Stimulated activated CD4-positive, alpha-beta T cell treated with anti-CD3 and anti-CD28 coated beads, Interleukin-15, amount 100 ng/mL, for 1 hour (primary cell): ENCODE measurements around the gene CROCC2.
A peak's percentile ranks its signal among the peaks of the same experiment; 100 is the strongest.

Experiments
- DNase-seq, 2 donors: peaks; one replicate each; pipeline ENCODE4 v3.0.0-alpha.2; 2020; ENCODE audit warnings: low read depth in 1 of 2, low spot score in 1 of 2

Gene CROCC2

DNA sequence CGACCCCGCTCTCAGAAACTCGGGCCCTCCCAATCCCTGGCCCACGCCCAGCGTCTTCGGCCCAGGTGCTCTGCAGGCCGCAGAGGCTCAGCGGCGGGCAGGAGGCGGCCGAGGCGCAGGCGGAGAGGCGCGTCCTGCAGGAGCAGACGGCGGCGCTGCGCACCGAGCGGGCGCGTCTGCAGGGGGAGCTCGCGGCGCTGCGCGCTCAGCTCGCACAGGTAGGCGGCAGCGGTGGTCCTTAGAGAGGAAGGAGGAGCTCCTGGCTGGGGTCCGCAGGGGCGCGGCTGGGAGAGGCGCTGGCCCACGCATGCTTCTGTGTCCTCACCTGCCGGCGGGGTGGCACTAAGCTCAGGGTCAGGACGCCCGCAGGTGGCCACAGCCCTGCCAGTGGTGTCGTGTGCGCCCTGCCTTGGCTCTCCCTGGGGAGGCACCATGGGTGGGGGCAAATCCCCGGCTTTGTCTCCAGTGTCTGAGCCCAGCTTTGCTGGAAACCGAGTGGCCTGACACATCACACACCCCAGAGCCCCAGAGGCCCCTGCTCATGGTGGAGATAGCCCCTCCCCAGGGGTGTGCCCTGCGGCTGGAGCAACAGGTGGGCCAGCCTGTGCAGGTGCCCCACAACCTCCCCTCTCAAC lies 77.3 kb downstream of the CROCC2 start:
- peak in 1 of 2 donors; percentile 16 for DNase-seq

DNA sequence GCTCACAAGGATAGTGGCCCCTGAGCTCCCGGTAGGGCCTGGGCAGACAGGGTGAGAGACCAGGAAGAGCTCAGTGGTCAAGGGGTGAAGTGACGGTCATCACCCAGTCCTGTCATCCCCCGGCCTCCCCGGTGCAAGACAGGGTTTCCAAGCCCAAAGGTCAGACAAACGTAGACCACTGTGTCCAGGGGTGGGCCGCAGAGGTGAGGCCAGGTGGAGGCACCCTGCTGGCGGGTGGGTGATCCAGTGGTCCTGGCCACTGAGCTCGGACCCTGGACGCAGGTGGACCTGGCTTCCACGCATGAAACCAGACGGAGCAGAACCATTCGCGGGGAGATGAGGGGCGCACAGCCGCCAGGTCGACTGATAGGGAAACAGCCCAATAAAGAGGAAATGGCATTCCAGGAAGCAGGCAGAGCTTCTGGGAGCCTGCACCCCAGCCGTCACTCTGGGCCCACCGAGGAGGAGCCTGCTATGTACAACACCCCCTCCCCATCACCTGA lies 77.9 kb downstream of the CROCC2 start:
- DNase-seq: no peak

GRCh38 chr2:240985881-240986786 lies 80.0 kb downstream of the CROCC2 start:
- DNase-seq: no peak

- no peak for DNase-seq
Measured at GRCh38 chr2:240986787-240987411, 80.8 kb downstream of the CROCC2 start.

DNA sequence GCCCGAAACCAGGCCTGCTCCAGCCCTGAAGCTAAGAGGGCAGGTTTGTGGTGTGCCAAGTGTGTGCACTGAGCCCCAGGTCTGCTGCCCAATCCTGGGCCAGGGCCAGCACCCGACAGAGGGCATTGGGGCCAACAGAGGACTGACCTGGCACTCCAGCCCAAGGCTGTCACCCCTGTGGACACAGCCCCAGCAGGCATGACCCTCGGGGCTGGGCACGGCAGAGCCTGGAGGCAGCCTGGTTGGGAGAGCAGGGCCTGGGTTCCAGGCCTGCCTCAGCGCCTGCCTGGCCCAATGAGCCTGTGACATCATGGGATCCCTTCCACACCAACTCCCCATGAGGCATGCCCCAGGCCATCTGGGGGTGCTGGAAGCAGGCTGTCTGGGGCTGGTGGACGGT lies 81.5 kb downstream of the CROCC2 start:
- DNase-seq: no peak

- no peak for DNase-seq
Measured at GRCh38 chr2:240988146-240988545, 82.0 kb downstream of the CROCC2 start.

GRCh38 chr2:240988571-240989271 lies 82.6 kb downstream of the CROCC2 start:
- no peak for DNase-seq

DNA sequence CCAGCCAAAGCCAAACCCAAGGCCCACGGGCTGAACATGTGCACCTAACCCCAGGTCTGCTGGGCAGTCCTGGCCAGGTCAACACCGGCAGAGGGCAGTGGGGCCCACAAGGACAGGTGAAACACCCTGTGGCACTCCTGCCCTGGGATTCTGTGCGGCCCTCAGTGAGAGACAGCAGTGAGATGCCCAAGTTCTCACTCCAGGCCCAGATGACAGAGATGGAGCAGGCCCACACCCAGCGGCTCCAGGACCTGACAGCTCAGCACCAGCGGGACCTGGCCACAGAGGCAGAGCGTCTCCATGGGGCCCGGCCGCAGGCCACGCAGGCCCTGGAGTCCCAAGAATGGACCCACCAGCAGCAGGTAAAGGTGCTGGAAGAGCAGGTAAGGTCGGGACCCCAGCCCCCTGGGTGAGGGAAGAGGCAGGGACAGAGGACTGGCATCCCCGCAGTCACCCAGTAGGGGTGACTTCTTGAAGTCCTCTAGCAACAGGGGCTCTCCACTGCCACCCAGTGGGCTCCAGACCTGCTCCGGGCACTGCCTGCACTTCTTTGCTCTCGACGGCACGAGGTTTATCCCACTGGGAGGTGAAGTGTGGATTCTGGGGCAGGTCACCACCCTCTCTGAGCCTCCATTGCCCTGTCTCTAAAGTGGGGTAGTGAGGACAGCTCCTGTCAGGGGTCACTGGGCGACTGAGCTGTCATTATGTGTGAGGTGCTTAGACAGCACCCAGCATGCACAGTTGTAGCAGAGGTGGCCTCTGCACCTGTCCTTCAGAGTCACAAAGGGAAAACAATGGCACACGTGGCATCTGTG lies 83.5 kb downstream of the CROCC2 start:
- no peak for DNase-seq

GRCh38 chr2:240990266-240990529 lies 84.1 kb downstream of the CROCC2 start:
- no peak for DNase-seq

DNA sequence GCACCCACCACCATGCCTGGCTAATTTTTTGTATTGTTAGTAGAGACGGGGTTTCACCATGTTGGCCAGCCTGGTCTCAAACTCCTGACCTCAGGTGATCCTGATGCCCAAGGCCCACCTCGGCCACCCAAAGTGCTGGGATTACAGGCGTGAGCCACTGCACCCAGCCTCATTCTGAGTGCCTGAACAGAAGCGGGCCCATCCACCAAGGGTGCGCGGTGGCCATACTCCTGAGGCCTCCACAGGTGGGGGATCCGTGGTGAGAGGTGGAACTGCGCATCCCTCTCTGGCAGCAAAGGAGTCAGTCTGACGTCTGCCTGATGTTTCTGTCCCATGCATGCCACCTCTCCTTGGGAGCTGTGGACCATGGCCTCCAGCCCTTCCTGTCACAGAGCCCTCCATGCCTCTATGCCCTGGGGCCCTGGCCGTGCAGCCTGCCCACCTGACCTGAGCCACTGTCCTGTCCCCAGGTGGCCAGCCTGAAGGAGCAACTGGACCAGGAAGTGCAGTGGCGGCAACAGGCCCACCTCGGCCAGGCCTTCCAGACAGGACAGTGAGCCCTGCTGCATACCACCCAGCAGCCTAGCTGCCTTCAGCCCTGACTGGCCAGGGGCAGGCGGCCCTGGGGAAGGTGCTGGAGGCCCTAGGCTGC lies 84.7 kb downstream of the CROCC2 start:
- DNase-seq: no peak

GRCh38 chr2:240991378-240992263 lies 85.5 kb downstream of the CROCC2 start:
- no peak for DNase-seq

DNA sequence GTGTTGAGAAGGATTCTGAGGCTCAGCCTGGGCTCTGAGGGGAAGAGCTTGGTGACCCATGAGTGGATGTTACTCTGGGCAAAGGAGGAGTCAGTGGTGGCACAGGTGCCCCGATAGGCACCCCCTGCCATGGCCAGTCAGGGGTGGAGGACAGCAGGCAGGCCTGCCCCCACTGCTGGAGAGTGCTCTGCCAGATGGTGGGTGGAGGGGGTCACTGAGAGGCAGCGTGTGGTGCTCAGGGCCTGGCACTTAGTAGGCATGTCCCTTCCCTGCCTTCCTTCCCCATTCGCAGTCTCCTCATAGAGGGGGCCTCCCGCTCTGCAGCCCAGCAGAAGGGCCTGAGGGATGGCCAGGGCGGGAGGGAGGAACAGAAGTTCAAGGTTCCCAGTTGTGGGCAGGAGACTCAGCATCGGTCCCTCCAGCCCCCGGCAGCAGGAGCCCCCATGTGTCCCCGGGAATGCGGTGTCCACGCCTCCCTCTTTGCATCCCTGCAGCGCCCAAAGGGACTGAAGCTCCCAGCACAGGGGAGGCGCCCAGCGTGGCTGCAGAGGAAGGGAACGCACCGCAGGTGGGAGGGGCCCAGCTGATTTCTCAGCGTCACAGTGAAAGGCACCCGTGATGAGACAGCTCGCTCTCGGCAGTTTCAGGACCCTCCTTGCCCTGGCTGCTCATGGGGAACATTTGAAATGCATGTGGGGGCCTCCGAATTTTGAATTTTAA lies 86.6 kb downstream of the CROCC2 start:
- no peak for DNase-seq

DNA sequence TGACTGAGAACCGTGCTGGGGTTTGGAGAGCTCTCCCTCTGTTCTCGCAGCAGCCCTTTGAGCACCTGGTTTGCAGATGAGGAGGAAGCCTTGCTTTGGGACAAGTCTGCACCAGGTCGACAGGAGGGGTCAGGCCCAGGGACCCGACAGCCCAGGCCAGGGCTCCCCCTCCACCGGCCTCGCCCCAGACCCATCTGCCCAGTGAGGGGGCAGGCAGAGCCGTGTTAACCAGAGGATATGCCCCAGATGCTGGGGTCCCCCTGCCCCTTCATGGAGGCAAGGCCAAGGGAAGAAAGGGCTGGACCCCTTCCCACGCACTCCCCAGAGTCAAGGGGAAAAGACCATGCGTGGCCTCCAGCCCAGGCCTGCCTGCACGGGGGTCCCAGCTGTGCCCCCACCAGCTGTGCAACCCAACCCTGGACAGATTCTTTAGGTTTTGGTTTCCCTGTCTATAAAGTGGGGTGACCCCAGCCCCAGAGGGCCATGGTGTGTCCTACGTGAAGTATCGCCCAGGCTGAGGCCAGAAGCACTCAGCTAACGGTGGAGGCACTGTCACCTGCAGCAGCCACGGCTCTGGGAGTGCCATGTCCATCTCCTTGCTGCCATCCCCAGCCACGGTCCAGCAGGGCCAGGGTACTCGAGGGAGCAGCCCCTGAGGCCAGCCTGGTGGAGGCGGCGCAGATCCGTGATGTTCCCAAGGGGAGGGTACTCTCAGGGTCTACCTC lies 87.5 kb downstream of the CROCC2 start:
- DNase-seq: no peak

GRCh38 chr2:240994171-240994896 lies 88.2 kb downstream of the CROCC2 start:
- DNase-seq: no peak

GRCh38 chr2:240995041-240996021 lies 89.2 kb downstream of the CROCC2 start:
- DNase-seq: no peak
